Measurements from ENCODE around the gene CHD9. TPM values are rescaled to one million over a fixed set of nuclear protein-coding genes. Genes with fewer than 3 reads are reported as not detected.
A peak's percentile ranks its signal among the peaks of the same experiment; 100 is the strongest.
"Not testable (repeated sequence)": the region's sequence is repeated elsewhere in the genome, so short reads cannot be mapped to it uniquely, and the experiment has no call there.

The CHD9 gene
- total RNA-seq, 3 donors from 2014 or later = 65.4 to 95.9 (median 86.6) TPM

- no peak for ATAC-seq
- peak in 2 of 3 donors; percentile 39 to 50 for DNase-seq
- no peaks in the 10 kb centered on the region for H3K36me3 ChIP-seq (ENCODE audit: low read depth)
- peaks cover 6% of the 10 kb centered on the region for H3K9me3 ChIP-seq
- TF ChIP-seq CTCF (IDR thresholded peaks at IDR 0.05) = no peak
- intact Hi-C loops (cut with DNase I, micrococcal nuclease) = no loop called here
- H3K4me3 ChIP-seq = no peak overlapping the region
- H3K4me1 ChIP-seq (ENCODE audit: low read depth) = peaks cover 6% of the 10 kb centered on the region
Measured at GRCh38 chr16:53071748-53072301, 17.0 kb downstream of the CHD9 start.

GRCh38 chr16:53073022-53073421, 18.2 kb downstream of the CHD9 start:
- no peak for DNase-seq
- TF ChIP-seq CTCF (IDR thresholded peaks at IDR 0.05) = no peak
- Histone ChIP-seq H3K9me3 (peaks cover 6% of the 10 kb centered on the region), H3K4me3 (no peak overlapping the region), H3K36me3 (ENCODE audit: low read depth) (no peaks in the 10 kb centered on the region), H3K4me1 (ENCODE audit: low read depth) (peaks cover 6% of the 10 kb centered on the region)
- intact Hi-C loops (cut with DNase I, micrococcal nuclease) = no loop called here
- no peak for ATAC-seq

- intact Hi-C loops (cut with DNase I, micrococcal nuclease); H3K9me3 ChIP-seq; H3K4me1 ChIP-seq (ENCODE audit: low read depth); H3K4me3 ChIP-seq; ATAC-seq; DNase-seq; H3K36me3 ChIP-seq (ENCODE audit: low read depth): not testable (repeated sequence)
Measured at GRCh38 chr16:53074296-53074695, 19.5 kb downstream of the CHD9 start.

- intact Hi-C loops (cut with DNase I, micrococcal nuclease); H3K4me1 ChIP-seq (ENCODE audit: low read depth); H3K4me3 ChIP-seq; ATAC-seq; H3K9me3 ChIP-seq; H3K36me3 ChIP-seq (ENCODE audit: low read depth); DNase-seq: not testable (repeated sequence)
Measured at GRCh38 chr16:53075461-53075860, 20.7 kb downstream of the CHD9 start.

GRCh38 chr16:53078247-53078646, 23.5 kb downstream of the CHD9 start:
- no peak overlapping the region for H3K4me3 ChIP-seq
- peaks cover 6% of the 10 kb centered on the region for H3K9me3 ChIP-seq
- ATAC-seq = no peak
- H3K4me1 ChIP-seq (ENCODE audit: low read depth) = peaks cover 3% of the 10 kb centered on the region
- no peak for TF ChIP-seq CTCF (IDR thresholded peaks at IDR 0.05)
- DNase-seq = no peak
- H3K36me3 ChIP-seq (ENCODE audit: low read depth) = no peaks in the 10 kb centered on the region
- intact Hi-C loops (cut with DNase I, micrococcal nuclease) = no loop called here

GRCh38 chr16:53078765-53079485, 24.1 kb downstream of the CHD9 start:
- Histone ChIP-seq H3K9me3 (peaks cover 5% of the 10 kb centered on the region), H3K4me1 (ENCODE audit: low read depth) (peaks cover 3% of the 10 kb centered on the region), H3K4me3 (no peak overlapping the region), H3K36me3 (ENCODE audit: low read depth) (no peaks in the 10 kb centered on the region)
- no peak for ATAC-seq
- intact Hi-C loops (cut with DNase I, micrococcal nuclease) = no loop called here
- no peak for DNase-seq
- TF ChIP-seq CTCF (IDR thresholded peaks at IDR 0.05) = no peak

Data from mucosa of descending colon (tissue), 3 donors.